GM18505 (cell line): ENCODE results near the gene BACH2.

Source experiments
- ATAC-seq: cut with Tn5 transposase; IDR thresholded peaks from one replicate; pipeline ENCODE4 v1.9.1; 2021; ENCODE audit not compliant: unreplicated experiment
- POLR2A ChIP-seq: IDR thresholded peaks from 4 replicates; pipeline ENCODE4 v1.6.1; 2011; ENCODE audit warnings: borderline replicate concordance; ENCODE audit not compliant: insufficient read depth, insufficient read length; ENCODE audit errors: extremely low read depth

Gene BACH2

GRCh38 chr6:90101403-90101802 lies 195.2 kb downstream of the BACH2 start:
- no peak for ATAC-seq
- no peak for TF ChIP-seq POLR2A

- no peak for TF ChIP-seq POLR2A
- no peak for ATAC-seq
Measured at GRCh38 chr6:90100059-90100665, 196.5 kb downstream of the BACH2 start.

- TF ChIP-seq POLR2A, result no peak
Measured at GRCh38 chr6:90098627-90099026, 198.0 kb downstream of the BACH2 start.

GRCh38 chr6:90098001-90098531 lies 198.6 kb downstream of the BACH2 start:
- ATAC-seq, result no peak
- no peak for TF ChIP-seq POLR2A

More at GRCh38 chr6:90098627-90099026, 198.0 kb downstream of the BACH2 start:
- no peak for ATAC-seq

DNA sequence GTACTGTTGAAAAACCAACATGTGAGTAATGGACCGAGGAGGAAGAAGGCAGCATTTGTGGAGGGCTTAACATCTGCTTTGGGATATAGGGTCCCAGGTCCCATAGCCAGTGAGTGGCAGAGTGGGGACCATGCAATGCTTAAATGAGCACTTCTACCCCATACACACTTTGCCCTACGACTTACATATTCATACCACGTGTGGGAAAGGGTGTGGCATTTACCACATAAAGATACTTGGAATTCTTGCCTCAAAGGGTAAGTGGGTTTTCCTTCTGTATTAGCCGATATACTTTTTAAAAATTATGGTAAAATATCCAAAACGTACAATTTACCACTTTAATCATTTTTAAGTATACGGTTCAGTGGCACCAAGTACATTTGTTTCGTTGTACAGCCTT lies 199.3 kb downstream of the BACH2 start:
- ATAC-seq, result no peak
- TF ChIP-seq POLR2A, result no peak

DNA sequence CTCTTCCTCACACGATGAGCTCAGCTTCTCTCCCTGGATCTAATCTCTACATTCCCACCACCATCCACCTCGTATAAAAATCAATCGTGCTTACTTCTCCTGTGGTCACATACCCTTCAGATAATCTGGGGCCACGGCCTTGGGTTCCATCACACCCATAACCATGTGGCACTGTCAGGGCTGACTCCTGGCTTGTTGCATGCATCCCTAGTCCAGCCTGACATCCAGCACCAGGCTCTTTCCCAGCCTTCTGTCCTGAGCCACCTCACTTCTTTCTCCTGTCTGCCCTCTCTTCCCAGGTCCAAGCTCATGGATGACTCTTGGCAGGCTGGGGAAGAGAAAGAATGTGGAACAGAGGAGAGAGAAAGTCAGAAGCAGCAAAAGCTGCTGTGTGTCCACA lies 199.8 kb downstream of the BACH2 start:
- ATAC-seq, result no peak
- no peak for TF ChIP-seq POLR2A

GRCh38 chr6:90095788-90096187 lies 200.9 kb downstream of the BACH2 start:
- ATAC-seq, result no peak
- no peak for TF ChIP-seq POLR2A

- TF ChIP-seq POLR2A, result no peak
- no peak for ATAC-seq
Measured at GRCh38 chr6:90095145-90095544, 201.5 kb downstream of the BACH2 start.

GRCh38 chr6:90093558-90094073 lies 203.0 kb downstream of the BACH2 start:
- no peak for TF ChIP-seq POLR2A
- no peak for ATAC-seq

DNA sequence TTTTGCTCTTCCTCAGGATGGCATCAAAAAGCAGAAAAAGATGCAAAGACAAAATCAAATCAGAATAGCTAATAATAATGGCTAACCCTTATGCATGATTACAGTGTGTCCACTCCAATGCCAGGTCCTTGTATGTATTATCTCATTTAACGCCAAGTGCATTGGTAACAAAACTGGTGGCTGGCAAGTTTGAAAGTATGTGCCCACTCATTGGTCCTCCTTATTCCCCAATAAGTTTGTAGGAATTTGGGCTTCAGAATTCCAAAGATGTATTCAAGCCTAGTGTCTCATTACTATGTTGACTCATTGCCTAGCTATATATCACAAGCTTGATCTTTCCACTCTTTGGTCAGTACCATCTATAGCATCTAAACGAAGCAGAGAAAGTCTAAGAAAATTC lies 205.8 kb downstream of the BACH2 start:
- TF ChIP-seq POLR2A, result no peak
- no peak for ATAC-seq

DNA sequence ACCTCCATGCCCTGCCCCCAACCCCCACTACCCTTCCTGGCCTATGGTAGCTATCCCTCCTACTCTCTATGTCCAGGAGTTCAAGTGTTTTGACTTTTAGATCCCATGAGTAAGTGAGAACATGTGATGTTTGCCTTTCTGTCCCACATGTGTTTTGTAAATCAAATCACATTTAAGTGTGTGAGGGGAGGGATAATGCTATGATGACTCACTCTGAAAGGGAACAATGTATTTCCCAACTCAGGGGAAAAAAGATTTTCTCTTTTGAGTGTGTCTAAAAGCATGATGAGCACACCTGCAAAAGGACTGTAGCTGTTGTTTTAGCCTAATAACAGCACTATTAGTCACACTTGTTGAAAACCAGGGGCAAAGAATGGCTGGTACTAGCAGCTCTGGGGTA lies 208.6 kb downstream of the BACH2 start:
- ATAC-seq, result no peak
- TF ChIP-seq POLR2A, result no peak

- TF ChIP-seq POLR2A, result no peak
- ATAC-seq, result no peak
Measured at GRCh38 chr6:90087106-90087833, 209.4 kb downstream of the BACH2 start.

DNA sequence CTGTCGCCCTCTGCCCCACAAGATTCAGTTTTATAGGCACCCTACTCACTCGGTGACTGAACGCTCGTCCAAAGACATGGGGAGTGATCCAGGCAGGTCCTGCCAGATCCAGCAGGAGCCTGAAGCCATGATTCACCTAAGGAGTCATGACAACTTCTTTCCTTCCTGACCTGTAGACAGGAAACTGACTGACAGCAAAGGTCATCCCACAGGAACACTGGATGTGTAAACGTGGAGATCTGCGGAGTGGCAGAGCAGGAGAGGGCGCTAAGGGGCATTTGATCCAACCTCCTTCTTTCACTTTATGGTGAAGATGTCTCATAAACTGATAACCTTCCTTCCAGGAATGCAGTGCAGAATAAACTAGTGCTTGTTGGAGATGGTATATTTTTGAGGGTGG lies 210.1 kb downstream of the BACH2 start:
- ATAC-seq, result no peak
- no peak for TF ChIP-seq POLR2A

GRCh38 chr6:90083891-90084290 lies 212.8 kb downstream of the BACH2 start:
- TF ChIP-seq POLR2A, result no peak
- peak; percentile 69 for ATAC-seq
